ENCODE measurements around the gene METTL23.

METTL23 gene

GRCh38 chr17:76735006-76735405 lies 8.4 kb downstream of the METTL23 start (continued):
- no peak for TF ChIP-seq TSHZ2 (CRISPR knock-in tag; IDR thresholded peaks at IDR 0.05)

GRCh38 chr17:76735586-76736348 lies 9.1 kb downstream of the METTL23 start:
- ATAC-seq, result no peak

DNA sequence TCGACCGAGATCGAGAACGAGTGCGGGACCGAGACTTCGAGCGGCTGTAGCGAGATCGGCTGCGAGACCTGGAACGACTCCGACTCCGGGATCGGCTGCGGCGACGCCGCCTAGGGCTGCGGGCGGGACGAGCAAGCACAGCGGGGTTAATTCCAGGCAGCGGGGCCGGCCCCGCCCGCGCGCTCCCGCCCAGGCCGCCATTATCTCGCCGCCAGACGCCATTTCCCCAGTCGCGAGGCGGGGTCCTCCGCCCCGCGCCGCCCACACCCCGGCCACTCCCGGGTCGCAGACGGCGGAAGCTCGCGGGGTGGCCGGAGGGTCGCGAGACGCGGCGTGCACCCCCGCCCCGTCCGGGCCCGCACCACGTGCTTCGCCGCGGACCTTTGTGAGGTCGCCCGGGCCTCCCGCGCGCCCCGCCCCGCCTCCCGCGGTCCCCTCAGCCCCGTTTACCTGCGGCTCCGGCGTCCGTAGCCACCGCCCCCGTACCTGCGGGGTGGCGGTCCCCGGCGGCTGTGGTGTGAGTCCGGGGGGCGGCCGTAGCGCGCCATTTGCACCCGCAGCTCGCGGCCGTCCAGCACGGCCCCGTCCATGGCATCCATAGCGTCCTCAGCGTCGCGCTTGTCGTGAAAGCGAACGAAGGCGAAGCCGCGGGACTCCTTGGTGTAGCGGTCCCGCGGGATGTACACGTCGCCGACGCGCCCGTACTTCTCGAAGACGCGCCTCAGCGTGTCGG lies 9.9 kb downstream of the METTL23 start:
- ATAC-seq, result peak; percentile 36
- TF ChIP-seq ZFP3 (CRISPR knock-in tag; IDR thresholded peaks at IDR 0.05) (0 out of 2 replicates have a peak, but pooled peaks have one; percentile 37), ZNF8 (CRISPR knock-in tag; IDR thresholded peaks at IDR 0.05) (no peak), TSHZ2 (CRISPR knock-in tag; IDR thresholded peaks at IDR 0.05) (no peak), TOX (CRISPR knock-in tag; IDR thresholded peaks at IDR 0.05; ENCODE audit: borderline replicate concordance) (no peak), ESRRG (CRISPR knock-in tag; IDR thresholded peaks at IDR 0.05) (no peak), ISL1 (CRISPR knock-in tag; IDR thresholded peaks at IDR 0.05) (no peak)
- TF ChIP-seq, protein P1, sequence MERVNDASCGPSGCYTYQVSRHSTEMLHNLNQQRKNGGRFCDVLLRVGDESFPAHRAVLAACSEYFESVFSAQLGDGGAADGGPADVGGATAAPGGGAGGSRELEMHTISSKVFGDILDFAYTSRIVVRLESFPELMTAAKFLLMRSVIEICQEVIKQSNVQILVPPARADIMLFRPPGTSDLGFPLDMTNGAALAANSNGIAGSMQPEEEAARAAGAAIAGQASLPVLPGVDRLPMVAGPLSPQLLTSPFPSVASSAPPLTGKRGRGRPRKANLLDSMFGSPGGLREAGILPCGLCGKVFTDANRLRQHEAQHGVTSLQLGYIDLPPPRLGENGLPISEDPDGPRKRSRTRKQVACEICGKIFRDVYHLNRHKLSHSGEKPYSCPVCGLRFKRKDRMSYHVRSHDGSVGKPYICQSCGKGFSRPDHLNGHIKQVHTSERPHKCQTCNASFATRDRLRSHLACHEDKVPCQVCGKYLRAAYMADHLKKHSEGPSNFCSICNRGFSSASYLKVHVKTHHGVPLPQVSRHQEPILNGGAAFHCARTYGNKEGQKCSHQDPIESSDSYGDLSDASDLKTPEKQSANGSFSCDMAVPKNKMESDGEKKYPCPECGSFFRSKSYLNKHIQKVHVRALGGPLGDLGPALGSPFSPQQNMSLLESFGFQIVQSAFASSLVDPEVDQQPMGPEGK (CRISPR knock-in tag; IDR thresholded peaks at IDR 0.05; ENCODE audit: borderline replicate concordance), result no peak

More at GRCh38 chr17:76735586-76736348, 9.1 kb downstream of the METTL23 start:
- no peak for TF ChIP-seq GLIS3 (CRISPR knock-in tag; IDR thresholded peaks at IDR 0.05)
- no peak for TF ChIP-seq ZNF8 (CRISPR knock-in tag; IDR thresholded peaks at IDR 0.05)
- TF ChIP-seq CREB5 (CRISPR knock-in tag; IDR thresholded peaks at IDR 0.05; ENCODE audit: low read depth), result no peak
- no peak for TF ChIP-seq POU6F1 (CRISPR knock-in tag; IDR thresholded peaks at IDR 0.05; ENCODE audit: borderline replicate concordance, low read depth)

DNA sequence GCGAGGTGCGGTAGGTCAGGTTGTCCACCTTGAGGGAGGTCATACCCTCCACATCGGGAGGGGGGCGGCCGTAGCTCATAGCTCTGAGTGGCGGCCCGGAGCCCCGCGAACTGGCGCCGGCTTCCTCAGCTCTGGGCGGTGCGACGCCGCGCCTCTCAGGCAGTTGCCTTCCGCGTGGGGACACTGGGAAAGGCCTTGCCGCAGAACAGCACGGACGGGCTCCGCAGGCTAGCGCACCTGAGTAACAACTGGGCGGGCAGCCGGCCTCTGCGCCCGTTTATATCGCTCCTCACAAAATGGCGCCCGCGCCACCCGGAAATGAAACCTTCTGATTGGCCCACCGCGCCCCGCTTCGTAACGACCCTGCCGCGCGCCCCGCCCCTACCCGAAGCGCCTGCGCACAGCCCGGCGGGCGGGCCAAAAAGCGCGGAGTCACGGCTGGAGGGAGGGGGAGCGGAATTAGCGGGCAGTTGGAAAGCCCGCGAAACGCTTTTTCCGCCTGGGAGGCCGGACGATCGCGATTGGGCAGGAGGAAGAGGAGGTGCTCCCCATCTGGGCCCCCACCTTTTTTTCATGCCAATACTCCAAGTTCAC lies 10.5 kb downstream of the METTL23 start, which contains the start of gene SRSF2:
Gene SRSF2 (minus strand): TSS at position 250 of the 594 bp plus-strand sequence. CDS start 171 bp downstream, at position 79.
- TF ChIP-seq OSR1 (CRISPR knock-in tag; IDR thresholded peaks at IDR 0.05) (no peak), ZNF70 (CRISPR knock-in tag; IDR thresholded peaks at IDR 0.05) (peak; percentile 78), ZNF8 (CRISPR knock-in tag; IDR thresholded peaks at IDR 0.05) (no peak), ZFP3 (CRISPR knock-in tag; IDR thresholded peaks at IDR 0.05) (0 out of 2 replicates have a peak, but pooled peaks have one; percentile 16), ISL1 (CRISPR knock-in tag; IDR thresholded peaks at IDR 0.05) (no peak), TCF4 (CRISPR knock-in tag; IDR thresholded peaks at IDR 0.05; ENCODE audit: borderline replicate concordance) (no peak; the same call in 1 of the 2 replicates), ESRRG (CRISPR knock-in tag; IDR thresholded peaks at IDR 0.05) (peak; percentile 72; the same call in 1 of the 2 replicates), POU6F1 (CRISPR knock-in tag; IDR thresholded peaks at IDR 0.05; ENCODE audit: borderline replicate concordance, low read depth) (0 out of 2 replicates have a peak, but pooled peaks have one; percentile 28), GLIS3 (CRISPR knock-in tag; IDR thresholded peaks at IDR 0.05) (peak; percentile 85), ZFP30 (CRISPR knock-in tag; IDR thresholded peaks at IDR 0.05) (0 out of 2 replicates have a peak, but pooled peaks have one; percentile 26)
- peak; percentile 75 for ATAC-seq
